ENCODE results near the gene SMIM43.
"Not testable (repeated sequence)": the region's sequence is repeated elsewhere in the genome, so short reads cannot be mapped to it uniquely, and the experiment has no call there.

Gene SMIM43

GRCh38 chr4:121778991-121779628, 14.1 kb upstream of the SMIM43 start:
- peak in 1 of 2 experiments; percentile 3 for DNase-seq

- DNase-seq = peak; percentile 65 to 82
Observed at GRCh38 chr4:121777625-121778024, 12.7 kb upstream of the SMIM43 start.

GRCh38 chr4:121776610-121777401, 11.8 kb upstream of the SMIM43 start:
- DNase-seq = peak in 1 of 2 experiments; percentile 50

- no peak for DNase-seq
Observed at GRCh38 chr4:121773883-121774282, 8.9 kb upstream of the SMIM43 start.

GRCh38 chr4:121771869-121772268, 6.9 kb upstream of the SMIM43 start:
- DNase-seq = no peak

GRCh38 chr4:121769341-121769740, 4.4 kb upstream of the SMIM43 start:
- DNase-seq = no peak

- no peak for DNase-seq
Observed at GRCh38 chr4:121767166-121767565, 2.2 kb upstream of the SMIM43 start.

- DNase-seq = no peak
Observed at GRCh38 chr4:121765971-121766538, 1.1 kb upstream of the SMIM43 start.

- no peak for DNase-seq
Observed at GRCh38 chr4:121765368-121765705, 373 bp upstream of the SMIM43 start.

GRCh38 chr4:121764303-121764701, 662 bp downstream of the SMIM43 start:
- DNase-seq = no peak

GRCh38 chr4:121760205-121760604, 4.8 kb downstream of the SMIM43 start:
- no peak for DNase-seq

- DNase-seq = no peak
Observed at GRCh38 chr4:121758925-121759568, 5.9 kb downstream of the SMIM43 start.

- not testable (repeated sequence) for DNase-seq
Observed at GRCh38 chr4:121752142-121752541, 12.8 kb downstream of the SMIM43 start.

- peak; percentile 21 to 31 for DNase-seq
Observed at GRCh38 chr4:121749225-121749624, 15.7 kb downstream of the SMIM43 start.

GRCh38 chr4:121742794-121743193, 22.2 kb downstream of the SMIM43 start:
- DNase-seq = no peak

GRCh38 chr4:121741751-121742150, 23.2 kb downstream of the SMIM43 start:
- DNase-seq = no peak

- no peak for DNase-seq
Observed at GRCh38 chr4:121740796-121741409, 24.1 kb downstream of the SMIM43 start.

- DNase-seq = no peak
Observed at GRCh38 chr4:121739575-121739974, 25.4 kb downstream of the SMIM43 start.

GRCh38 chr4:121738780-121739535, 26.0 kb downstream of the SMIM43 start:
- DNase-seq = no peak

- DNase-seq = no peak
Observed at GRCh38 chr4:121737846-121738554, 27.0 kb downstream of the SMIM43 start.

GRCh38 chr4:121736735-121737351, 28.1 kb downstream of the SMIM43 start:
- peak in 1 of 2 experiments; percentile 38 for DNase-seq
